GM10266 (cell line): ENCODE results near the gene FGFRL1.

Source experiments
- DNase-seq: peaks from one replicate; pipeline ENCODE4 v3.0.0; 2012; ENCODE audit errors: extremely low spot score
- CTCF ChIP-seq: IDR thresholded peaks from 2 replicates; pipeline ENCODE4 v1.5.1; 2012; ENCODE audit warnings: mild to moderate bottlenecking, low read depth; ENCODE audit not compliant: control insufficient read depth, insufficient read depth; ENCODE audit errors: missing control alignments

The FGFRL1 gene

GRCh38 chr4:1030559-1030958 lies 19.1 kb downstream of the FGFRL1 start:
- DNase-seq = no peak
- no peak for TF ChIP-seq CTCF

- no peak for TF ChIP-seq CTCF
- no peak for DNase-seq
Measured at GRCh38 chr4:1031346-1031745, 19.9 kb downstream of the FGFRL1 start.

GRCh38 chr4:1031956-1032795 lies 20.8 kb downstream of the FGFRL1 start:
- DNase-seq = no peak
- no peak for TF ChIP-seq CTCF

GRCh38 chr4:1032861-1033260 lies 21.4 kb downstream of the FGFRL1 start:
- no peak for DNase-seq
- TF ChIP-seq CTCF = no peak

- no peak for DNase-seq
- no peak for TF ChIP-seq CTCF
Measured at GRCh38 chr4:1033840-1034551, 22.6 kb downstream of the FGFRL1 start.

- no peak for DNase-seq
- TF ChIP-seq CTCF = no peak
Measured at GRCh38 chr4:1035510-1035909, 24.1 kb downstream of the FGFRL1 start.

- TF ChIP-seq CTCF = no peak
- no peak for DNase-seq
Measured at GRCh38 chr4:1036095-1036494, 24.7 kb downstream of the FGFRL1 start.
